GM23248 (cell line): ENCODE measurements around the gene MEGF11. TPM values are rescaled to one million over a fixed set of nuclear protein-coding genes. Genes with fewer than 3 reads are reported as not detected.
A peak's percentile ranks its signal among the peaks of the same experiment; 100 is the strongest.

Source experiments
- DNase-seq: peaks from one replicate; pipeline ENCODE4 v3.0.0-alpha.2; 2015
- H2AFZ ChIP-seq: fragments of 200-600 bp; sonication (generic); 2 replicates; pipeline ENCODE4 v1.6.1; 2016; ENCODE audit warnings: antibody characterized with exemption
- H3F3A ChIP-seq: fragments of 200-600 bp; sonication (generic); 2 replicates; pipeline ENCODE4 v1.6.1; 2016; ENCODE audit warnings: mild to moderate bottlenecking, antibody characterized with exemption, mixed run types; ENCODE audit not compliant: insufficient read depth
- H3K27ac ChIP-seq: fragments of 200-600 bp; sonication (generic); 2 replicates; pipeline ENCODE4 v1.5.1; 2016; ENCODE audit warnings: mild to moderate bottlenecking
- H3K27me3 ChIP-seq: fragments of 200-600 bp; sonication (generic); replicated peaks from 2 replicates; pipeline ENCODE4 v1.6.1; 2016; ENCODE audit warnings: mild to moderate bottlenecking; ENCODE audit not compliant: insufficient read depth
- H3K36me3 ChIP-seq: fragments of 200-600 bp; sonication (generic); 2 replicates; pipeline ENCODE4 v1.6.1; 2016; ENCODE audit warnings: low read depth, mild to moderate bottlenecking
- H3K4me1 ChIP-seq: fragments of 200-600 bp; sonication (generic); 2 replicates; pipeline ENCODE4 v1.6.1; 2016; ENCODE audit warnings: mild to moderate bottlenecking; ENCODE audit not compliant: insufficient read depth
- H3K4me2 ChIP-seq: fragments of 200-600 bp; sonication (generic); one replicate; pipeline ENCODE4 v1.6.1; 2016; ENCODE audit warnings: mild to moderate bottlenecking; ENCODE audit not compliant: unreplicated experiment
- H3K4me3 ChIP-seq: fragments of 200-600 bp; sonication (generic); 2 replicates; pipeline ENCODE4 v1.5.1; 2016; ENCODE audit warnings: mild to moderate bottlenecking
- H3K79me2 ChIP-seq: fragments of 200-600 bp; sonication (generic); 2 replicates; pipeline ENCODE4 v1.6.1; 2016; ENCODE audit warnings: mild to moderate bottlenecking; ENCODE audit not compliant: insufficient read depth
- H3K9ac ChIP-seq: fragments of 200-600 bp; sonication (generic); 2 replicates; pipeline ENCODE4 v1.6.1; 2016; ENCODE audit warnings: mild to moderate bottlenecking
- H3K9me2 ChIP-seq: fragments of 200-600 bp; sonication (generic); 2 replicates; pipeline ENCODE4 v1.6.1; 2016; ENCODE audit warnings: mixed run types, mild to moderate bottlenecking, moderate library complexity; ENCODE audit not compliant: insufficient read depth
- H3K9me3 ChIP-seq: fragments of 200-600 bp; sonication (generic); one replicate; pipeline ENCODE4 v1.6.1; 2017; ENCODE audit warnings: low read depth
- H4K20me1 ChIP-seq: fragments of 200-600 bp; sonication (generic); 2 replicates; pipeline ENCODE4 v1.6.0; 2016; ENCODE audit not compliant: insufficient read depth
- EZH2 ChIP-seq: fragments of 200-600 bp; sonication (generic); IDR thresholded peaks from 2 replicates; pipeline ENCODE4 v1.6.1; 2018; ENCODE audit warnings: antibody characterized with exemption, mild to moderate bottlenecking; ENCODE audit not compliant: insufficient read depth, poor library complexity, severe bottlenecking
- EZH2phosphoT487 ChIP-seq: fragments of 200-600 bp; sonication (generic); IDR thresholded peaks from 2 replicates; pipeline ENCODE4 v1.6.1; 2018; ENCODE audit warnings: antibody characterized with exemption, moderate library complexity, mild to moderate bottlenecking, low read depth; ENCODE audit not compliant: insufficient read depth
- WGBS, 2 experiments: methylation state at CpG; one replicate each; pipeline ENCODE4 v1.1.6; 2015 to 2017; ENCODE audit warnings: low lambda C conversion rate in 2 of 2, low coverage in 1 of 2; ENCODE audit errors: missing lambda C conversion rate in 2 of 2; 5-methylcytosine and 5-hydroxymethylcytosine counted together
- in situ Hi-C: fragments of 300-500 bp; cut with MboI; formaldehyde crosslinking; loops from 2 replicates; pipeline ENCODE4 v1.15.0; 2020
- polyA plus RNA-seq: library from polyadenylated mRNA; unstranded; fragments of >200 nt; fragmentation: Nextera tagmentation; extraction: Ambion mirVana; gene quantifications from 2 replicates; pipeline ENCODE4 v1.2.1, GENCODE V29; 2016
- total RNA-seq: library from RNA; depleted of rRNA; stranded (reverse); fragments of >200 nt; shearing (Covaris generic); gene quantifications from 2 replicates; pipeline ENCODE4 v1.2.3, GENCODE V29; 2014

MEGF11 gene
- total and polyA plus RNA-seq, 2 experiments from 2014 or later, result 0.14 TPM; not detected in 1

- Histone ChIP-seq H3K9me2 (no peaks in the 10 kb centered on the region), H3K79me2 (no peaks in the 10 kb centered on the region), H3F3A (no peaks in the 10 kb centered on the region), H3K9ac (no peak overlapping the region), H4K20me1 (no peaks in the 10 kb centered on the region), H3K27ac (no peak overlapping the region), H2AFZ (no peak overlapping the region), H3K9me3 (no peaks in the 10 kb centered on the region), H3K4me2 (no peak overlapping the region), H3K4me3 (no peak overlapping the region), H3K36me3 (no peaks in the 10 kb centered on the region), H3K4me1 (no peaks in the 10 kb centered on the region), H3K27me3 (peaks cover 3% of the 10 kb centered on the region; the same call in 1 of the 2 replicates)
- in situ Hi-C loops, result no loop called here
- WGBS, 2 experiments, result 62 to 73% methylated on average over 5 of the region's 5 CpGs
- no peak for DNase-seq
- TF ChIP-seq EZH2, result no peak
- no peak for TF ChIP-seq EZH2phosphoT487
Observed at GRCh38 chr15:66029650-66030049, 223.9 kb downstream of the MEGF11 start.

- in situ Hi-C loops, result no loop called here
- Histone ChIP-seq H2AFZ (no peak overlapping the region), H3F3A (no peaks in the 10 kb centered on the region), H3K79me2 (no peaks in the 10 kb centered on the region), H3K9me2 (no peaks in the 10 kb centered on the region), H3K9me3 (no peaks in the 10 kb centered on the region), H3K4me1 (no peaks in the 10 kb centered on the region), H3K4me3 (no peak overlapping the region), H3K9ac (no peak overlapping the region), H3K27me3 (peaks cover 5% of the 10 kb centered on the region; the same call in 1 of the 2 replicates), H3K4me2 (no peak overlapping the region), H3K36me3 (no peaks in the 10 kb centered on the region), H3K27ac (no peak overlapping the region), H4K20me1 (no peaks in the 10 kb centered on the region)
- DNase-seq, result no peak
- no peak for TF ChIP-seq EZH2phosphoT487
- no peak for TF ChIP-seq EZH2
- 38 to 44% methylated on average over 5 of the region's 5 CpGs for WGBS, 2 experiments
Observed at GRCh38 chr15:66027268-66027805, 226.2 kb downstream of the MEGF11 start.

- Histone ChIP-seq H3K27me3 (0 out of 2 replicates have a peak, but pooled peaks cover 9% of the 10 kb centered on the region), H3K79me2 (no peaks in the 10 kb centered on the region), H3K9me3 (no peaks in the 10 kb centered on the region), H4K20me1 (no peaks in the 10 kb centered on the region), H3K9ac (no peak overlapping the region), H3K9me2 (no peaks in the 10 kb centered on the region), H3K4me3 (no peak overlapping the region), H3K27ac (no peak overlapping the region), H3K36me3 (no peaks in the 10 kb centered on the region), H3K4me1 (no peaks in the 10 kb centered on the region), H3F3A (no peaks in the 10 kb centered on the region), H3K4me2 (no peak overlapping the region), H2AFZ (no peak overlapping the region)
- DNase-seq, result no peak
- no peak for TF ChIP-seq EZH2
- no peak for TF ChIP-seq EZH2phosphoT487
- in situ Hi-C loops, result no loop called here
- WGBS, 2 experiments, result 74 to 77% methylated on average over 7 of the region's 7 CpGs
Observed at GRCh38 chr15:66025972-66026371, 227.6 kb downstream of the MEGF11 start.

- H3K27me3 ChIP-seq, result 0 out of 2 replicates have a peak, but pooled peaks cover 9% of the 10 kb centered on the region
- no peaks in the 10 kb centered on the region for H3F3A ChIP-seq
- peak; percentile 35 for DNase-seq
- H3K4me1 ChIP-seq, result no peaks in the 10 kb centered on the region
- H3K4me3 ChIP-seq, result no peak overlapping the region
- in situ Hi-C loops, result no loop called here
- no peak overlapping the region for H3K27ac ChIP-seq
- H4K20me1 ChIP-seq, result no peaks in the 10 kb centered on the region
- no peaks in the 10 kb centered on the region for H3K9me3 ChIP-seq
- 0 to 3% methylated on average over 4 of the region's 4 CpGs for WGBS, 2 experiments
- no peaks in the 10 kb centered on the region for H3K9me2 ChIP-seq
- no peak overlapping the region for H3K4me2 ChIP-seq
- H2AFZ ChIP-seq, result no peak overlapping the region
- H3K36me3 ChIP-seq, result no peaks in the 10 kb centered on the region
- no peaks in the 10 kb centered on the region for H3K79me2 ChIP-seq
- no peak for TF ChIP-seq EZH2
- no peak for TF ChIP-seq EZH2phosphoT487
- no peak overlapping the region for H3K9ac ChIP-seq
Observed at GRCh38 chr15:66025015-66025452, 228.5 kb downstream of the MEGF11 start.

GRCh38 chr15:66024116-66024515 lies 229.4 kb downstream of the MEGF11 start:
- no peaks in the 10 kb centered on the region for H3K4me1 ChIP-seq
- no peak overlapping the region for H3K4me3 ChIP-seq
- TF ChIP-seq EZH2phosphoT487, result no peak
- TF ChIP-seq EZH2, result no peak
- H3K9ac ChIP-seq, result no peak overlapping the region
- no peaks in the 10 kb centered on the region for H3K36me3 ChIP-seq
- H2AFZ ChIP-seq, result no peak overlapping the region
- peaks cover 14% of the 10 kb centered on the region; the same call in 1 of the 2 replicates for H3K27me3 ChIP-seq
- in situ Hi-C loops, result no loop called here
- no peak for DNase-seq
- WGBS, 2 experiments, result 77 to 90% methylated on average over 4 of the region's 4 CpGs
- no peak overlapping the region for H3K4me2 ChIP-seq
- H3K9me3 ChIP-seq, result no peaks in the 10 kb centered on the region
- H3K27ac ChIP-seq, result no peak overlapping the region
- H3K79me2 ChIP-seq, result no peaks in the 10 kb centered on the region
- H3F3A ChIP-seq, result no peaks in the 10 kb centered on the region
- no peaks in the 10 kb centered on the region for H4K20me1 ChIP-seq
- no peaks in the 10 kb centered on the region for H3K9me2 ChIP-seq
